Fibroblast of the aortic adventitia (primary cell): ENCODE results near the gene AOPEP. TPM values are rescaled to one million over a fixed set of nuclear protein-coding genes. Genes with fewer than 3 reads are reported as not detected.

Experiments used
- DNase-seq: peaks from one replicate; pipeline ENCODE4 v3.0.0-alpha.2; 2010; ENCODE audit warnings: low read depth
- H3K4me3 ChIP-seq: 2 replicates; pipeline ENCODE4 v1.5.1; 2011; ENCODE audit warnings: low read depth, mild to moderate bottlenecking, control low read depth, low read length, moderate library complexity
- total RNA-seq: library from RNA; depleted of rRNA; stranded (reverse); fragments of >200 nt; gene quantifications from 2 replicates; pipeline ENCODE4 v1.2.3, GENCODE V29; 2012; ENCODE audit warnings: low replicate concordance
- TF ChIP-seq, protein P1 (sequence below): IDR thresholded peaks from 2 replicates; pipeline ENCODE4 v1.5.1; 2011; ENCODE audit warnings: mild to moderate bottlenecking, low read length, control low read depth, inconsistent platforms; ENCODE audit not compliant: insufficient read depth

Gene AOPEP
- total RNA-seq, 1 donor, result 39.7 TPM

DNA sequence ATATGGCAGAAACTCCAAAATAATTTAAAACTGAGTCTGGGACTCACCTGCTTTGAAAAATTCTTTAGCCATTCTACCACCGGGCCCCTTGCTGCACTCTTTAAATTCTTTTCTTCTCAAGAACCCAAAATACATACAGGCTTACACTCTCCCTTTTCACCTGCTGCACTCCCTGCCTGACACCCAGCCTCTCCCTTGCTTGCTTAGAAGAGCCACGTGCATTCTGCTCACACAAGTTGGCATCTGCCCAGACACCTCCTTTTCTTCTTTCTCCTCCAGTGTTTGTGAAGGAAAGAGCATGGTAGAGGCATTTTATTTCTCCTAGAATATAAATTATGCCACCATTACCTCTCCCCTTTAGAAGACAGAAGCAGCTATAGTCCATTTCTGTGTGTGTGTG lies 39.0 kb upstream of the AOPEP start:
- no peak for DNase-seq
- TF ChIP-seq, protein P1, sequence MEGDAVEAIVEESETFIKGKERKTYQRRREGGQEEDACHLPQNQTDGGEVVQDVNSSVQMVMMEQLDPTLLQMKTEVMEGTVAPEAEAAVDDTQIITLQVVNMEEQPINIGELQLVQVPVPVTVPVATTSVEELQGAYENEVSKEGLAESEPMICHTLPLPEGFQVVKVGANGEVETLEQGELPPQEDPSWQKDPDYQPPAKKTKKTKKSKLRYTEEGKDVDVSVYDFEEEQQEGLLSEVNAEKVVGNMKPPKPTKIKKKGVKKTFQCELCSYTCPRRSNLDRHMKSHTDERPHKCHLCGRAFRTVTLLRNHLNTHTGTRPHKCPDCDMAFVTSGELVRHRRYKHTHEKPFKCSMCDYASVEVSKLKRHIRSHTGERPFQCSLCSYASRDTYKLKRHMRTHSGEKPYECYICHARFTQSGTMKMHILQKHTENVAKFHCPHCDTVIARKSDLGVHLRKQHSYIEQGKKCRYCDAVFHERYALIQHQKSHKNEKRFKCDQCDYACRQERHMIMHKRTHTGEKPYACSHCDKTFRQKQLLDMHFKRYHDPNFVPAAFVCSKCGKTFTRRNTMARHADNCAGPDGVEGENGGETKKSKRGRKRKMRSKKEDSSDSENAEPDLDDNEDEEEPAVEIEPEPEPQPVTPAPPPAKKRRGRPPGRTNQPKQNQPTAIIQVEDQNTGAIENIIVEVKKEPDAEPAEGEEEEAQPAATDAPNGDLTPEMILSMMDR, result no peak
- H3K4me3 ChIP-seq, result no peak overlapping the region

DNA sequence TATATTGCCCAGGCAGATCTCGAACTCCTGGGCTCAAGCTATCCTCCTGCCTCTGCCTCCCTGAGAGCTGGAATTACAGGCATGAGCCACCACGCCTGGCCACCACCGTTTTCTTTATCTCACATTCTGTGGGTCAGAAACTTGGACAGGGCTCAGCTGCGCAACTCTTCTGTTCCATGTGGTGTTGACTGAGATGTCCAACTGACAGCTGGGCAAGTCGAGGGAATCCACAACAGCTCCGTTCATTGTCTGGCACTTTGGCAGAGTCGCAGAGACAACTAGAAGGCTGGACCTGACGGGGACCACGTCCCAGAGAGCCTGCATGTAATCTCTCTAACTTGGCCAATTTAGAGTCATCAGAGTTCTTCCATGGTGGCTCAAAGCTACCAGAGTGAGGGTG lies 36.2 kb upstream of the AOPEP start:
- TF ChIP-seq, protein P1, result no peak
- no peak for DNase-seq
- H3K4me3 ChIP-seq, result no peak overlapping the region

DNA sequence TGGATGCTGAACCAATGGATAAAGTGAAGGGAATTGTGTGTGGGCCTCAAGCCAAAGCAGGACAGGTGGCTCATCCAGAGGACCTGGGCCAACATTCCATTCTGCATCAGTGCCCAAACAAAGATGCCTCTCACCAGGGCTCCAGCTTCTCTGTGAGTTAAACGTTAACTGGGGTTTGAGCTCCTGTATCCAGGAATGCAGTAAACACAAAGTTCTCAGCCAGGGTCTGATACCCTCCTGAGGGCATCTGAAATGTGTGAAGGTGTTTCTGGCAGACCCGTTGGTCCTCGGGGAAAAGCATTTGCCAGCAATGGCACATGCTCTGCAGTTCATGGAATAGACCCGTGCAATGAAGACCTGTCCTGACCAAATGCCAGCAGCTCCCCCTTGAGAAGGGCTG lies 33.9 kb upstream of the AOPEP start:
- TF ChIP-seq, protein P1, result no peak
- no peak overlapping the region for H3K4me3 ChIP-seq
- no peak for DNase-seq

DNA sequence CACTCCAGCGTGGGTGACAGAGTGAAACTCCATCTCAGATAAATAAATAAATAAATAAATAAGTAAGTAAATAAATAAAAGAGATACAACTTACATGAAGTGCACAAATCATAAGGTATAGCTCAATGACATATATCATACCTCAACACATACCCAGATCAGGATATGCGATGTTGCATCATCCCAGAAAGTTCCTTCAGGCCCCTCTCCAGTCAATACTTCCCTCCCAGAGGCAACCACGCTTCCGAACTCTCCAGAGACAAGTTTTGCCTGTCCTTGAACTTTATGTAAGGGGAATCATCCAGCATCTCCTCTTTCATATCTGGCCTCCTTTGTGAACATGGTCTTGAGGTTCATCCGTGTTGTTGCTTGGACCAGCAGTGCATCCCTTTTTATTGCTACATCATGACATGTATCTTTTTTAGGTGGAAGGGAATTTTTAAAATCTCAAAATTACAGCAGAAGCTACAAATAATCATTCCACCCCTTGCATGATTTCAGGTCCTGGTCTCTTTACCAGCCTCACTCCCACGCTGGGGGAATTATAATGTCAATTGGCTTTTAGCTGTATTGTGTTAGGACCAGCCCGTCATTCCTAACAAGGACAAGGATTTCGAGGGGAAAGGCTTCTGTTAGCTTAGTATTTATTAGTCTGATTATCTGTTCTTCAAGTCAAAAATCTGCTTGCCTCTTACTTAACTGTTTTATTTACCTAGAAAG lies 32.9 kb upstream of the AOPEP start:
- TF ChIP-seq, protein P1, result no peak
- no peak overlapping the region for H3K4me3 ChIP-seq
- no peak for DNase-seq

DNA sequence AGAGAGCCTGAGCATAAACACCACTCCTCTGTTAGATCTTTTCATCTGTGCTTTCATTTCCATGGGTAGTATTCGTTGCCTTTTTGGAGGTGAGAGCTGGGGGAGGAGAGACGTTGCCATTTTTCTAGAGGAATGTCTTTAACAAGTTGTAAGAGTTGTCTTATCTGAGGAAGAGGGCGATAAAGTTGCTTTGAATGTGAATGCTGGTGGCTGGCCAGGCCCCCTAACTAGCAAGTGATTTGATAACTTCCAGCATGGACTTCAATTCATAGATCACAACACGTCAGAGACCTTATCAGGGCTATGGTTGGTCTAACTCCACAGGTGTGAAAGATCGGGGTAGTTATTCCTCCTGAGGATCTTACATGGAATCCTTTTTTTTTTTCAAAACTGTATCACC lies 30.0 kb upstream of the AOPEP start:
- no peak overlapping the region for H3K4me3 ChIP-seq
- TF ChIP-seq, protein P1, result no peak
- DNase-seq, result no peak

DNA sequence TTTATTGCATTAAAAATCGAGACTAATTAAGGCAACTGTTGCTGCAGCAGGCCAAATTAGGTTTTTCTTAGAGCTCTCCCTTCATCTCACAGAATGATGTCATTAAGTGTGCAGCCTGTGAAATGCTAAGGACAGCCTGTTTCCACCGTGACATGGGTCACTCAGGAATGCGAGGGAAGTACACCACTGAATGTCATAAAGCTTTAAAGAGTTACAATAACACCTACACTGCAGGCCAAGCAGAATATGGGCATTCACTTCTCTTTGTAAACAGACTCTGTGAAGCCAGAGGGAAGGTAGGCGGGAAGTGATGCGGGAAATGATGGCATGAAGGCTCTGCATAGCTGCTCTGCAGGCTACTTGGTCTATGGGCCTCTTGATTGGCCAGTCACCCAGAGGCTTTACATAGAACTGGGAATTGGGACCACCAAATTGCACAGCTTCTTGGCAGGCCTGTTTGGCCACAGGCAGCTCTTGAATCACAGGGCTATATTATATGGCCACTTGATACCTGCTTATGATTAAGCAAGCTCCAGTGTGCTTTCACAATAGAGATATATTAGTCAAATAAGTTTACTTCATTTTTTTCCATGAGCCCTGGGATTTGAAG lies 28.4 kb upstream of the AOPEP start:
- H3K4me3 ChIP-seq, result no peak overlapping the region
- TF ChIP-seq, protein P1, result no peak
- DNase-seq, result peak; percentile 69
